VCaP (cell line): ENCODE results near the gene PRSS48.

Experiments
- H3K27ac ChIP-seq: fragments of 450-650 bp; 2 replicates; pipeline ENCODE4 v1.5.1; 2017
- CTCF ChIP-seq: fragments of 450-650 bp; conservative IDR thresholded peaks from 2 replicates; pipeline ENCODE4 v1.5.1; 2017; ENCODE audit warnings: mild to moderate bottlenecking, moderate library complexity

Gene PRSS48

GRCh38 chr4:151236036-151236435 lies 40.9 kb upstream of the PRSS48 start:
- no peak for TF ChIP-seq CTCF
- no peak overlapping the region for H3K27ac ChIP-seq

GRCh38 chr4:151238477-151238876 lies 38.5 kb upstream of the PRSS48 start:
- peak; percentile 48 for TF ChIP-seq CTCF
- H3K27ac ChIP-seq, result no peak overlapping the region

GRCh38 chr4:151239608-151240007 lies 37.4 kb upstream of the PRSS48 start:
- TF ChIP-seq CTCF, result no peak
- H3K27ac ChIP-seq, result no peak overlapping the region

DNA sequence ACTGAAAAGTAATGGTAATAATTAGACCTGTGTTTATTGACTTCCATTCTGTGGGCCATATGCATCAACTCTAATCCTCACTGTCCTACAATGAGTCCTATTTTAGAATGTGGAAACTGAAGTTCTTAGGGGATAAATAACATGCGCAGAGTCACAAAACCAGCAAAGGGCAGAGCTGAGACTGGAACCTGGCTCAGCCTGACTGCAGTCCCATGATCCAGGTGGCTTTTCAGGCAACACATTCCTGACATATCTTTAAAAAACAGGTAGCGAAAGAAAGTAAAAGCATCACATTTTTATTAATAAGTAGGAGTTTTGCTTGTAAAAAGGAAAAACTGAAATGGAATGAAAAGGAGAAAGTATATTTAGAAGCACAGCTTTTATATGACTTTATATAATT lies 34.7 kb upstream of the PRSS48 start:
- H3K27ac ChIP-seq, result no peak overlapping the region
- TF ChIP-seq CTCF, result no peak

DNA sequence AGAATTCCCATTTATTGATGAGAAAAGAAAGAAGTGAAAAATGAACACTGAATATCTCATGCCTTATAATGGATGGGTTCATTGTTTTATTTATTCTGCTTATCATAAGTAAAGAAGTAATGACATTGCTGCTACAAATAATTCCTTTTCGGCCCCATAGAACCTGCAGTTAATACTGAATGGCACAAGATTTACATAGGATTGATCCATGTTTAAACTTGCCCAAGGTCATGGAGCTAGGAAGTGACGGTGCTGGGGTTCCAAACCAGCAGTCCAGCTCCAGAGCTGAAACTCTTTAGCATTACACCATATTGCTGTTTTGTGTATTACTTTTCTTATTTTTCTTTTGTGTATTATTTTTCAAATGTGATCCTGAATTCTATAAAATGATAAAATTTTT lies 30.2 kb upstream of the PRSS48 start:
- TF ChIP-seq CTCF, result no peak
- no peak overlapping the region for H3K27ac ChIP-seq

- H3K27ac ChIP-seq, result no peak overlapping the region
- TF ChIP-seq CTCF, result no peak
Measured at GRCh38 chr4:151247395-151247794, 29.6 kb upstream of the PRSS48 start.

DNA sequence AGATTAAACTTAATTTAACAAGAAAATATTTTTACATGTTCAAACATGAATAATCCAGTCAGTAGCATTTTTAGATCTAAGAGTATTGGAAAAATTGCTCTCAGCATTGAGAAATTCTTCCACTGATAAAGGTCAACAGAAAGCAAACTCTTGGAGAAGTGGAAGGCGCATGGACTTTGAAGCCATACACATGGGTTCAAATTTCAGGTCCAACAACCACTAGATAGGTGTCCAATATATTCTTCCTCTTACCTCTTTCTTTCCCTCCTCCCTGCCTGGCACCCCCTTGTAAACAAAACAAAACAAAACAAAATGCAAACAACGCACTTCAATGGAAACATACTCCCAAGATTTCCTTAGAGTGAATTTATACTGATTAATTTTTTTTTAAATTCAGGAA lies 28.4 kb upstream of the PRSS48 start:
- TF ChIP-seq CTCF, result no peak
- no peak overlapping the region for H3K27ac ChIP-seq

DNA sequence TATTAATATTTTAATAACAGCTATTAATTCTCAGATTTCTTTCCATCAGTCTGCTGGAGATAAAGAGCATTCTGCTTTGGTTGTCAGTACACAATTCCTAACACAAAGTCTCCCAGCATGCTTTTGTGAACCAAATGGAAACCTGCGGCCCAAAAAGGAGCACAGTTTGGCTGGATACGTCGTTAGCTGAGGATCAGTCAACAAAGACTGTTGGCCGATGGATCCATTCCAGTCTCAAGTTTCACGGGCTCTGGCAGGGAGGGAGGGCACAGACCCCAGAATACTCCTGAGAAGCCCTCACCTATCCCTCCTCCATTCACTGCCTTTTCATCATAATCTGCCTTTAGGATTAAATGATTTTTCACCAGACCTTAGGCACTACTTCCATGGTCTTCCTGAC lies 26.3 kb upstream of the PRSS48 start:
- H3K27ac ChIP-seq, result no peak overlapping the region
- TF ChIP-seq CTCF, result no peak
